Measurements from ENCODE around the gene POLA1. TPM values are rescaled to one million over a fixed set of nuclear protein-coding genes. Genes with fewer than 3 reads are reported as not detected.

Gene POLA1
- total RNA-seq, 1 donor from 2014 or later, result 24.6 TPM

GRCh38 chrX:24925430-24925829 is 231.7 kb downstream of the POLA1 start:
- no peak for DNase-seq (ENCODE audit: low read depth)
- no peak for TF ChIP-seq CTCF (conservative IDR thresholded peaks at IDR 0.05; ENCODE audit: low read depth, low read length)
- no peak overlapping the region for H3K4me3 ChIP-seq (ENCODE audit: low read depth, low read length)

GRCh38 chrX:24927372-24927771 is 233.7 kb downstream of the POLA1 start:
- no peak for TF ChIP-seq CTCF (conservative IDR thresholded peaks at IDR 0.05; ENCODE audit: low read depth, low read length)
- DNase-seq (ENCODE audit: low read depth), result no peak
- H3K4me3 ChIP-seq (ENCODE audit: low read depth, low read length), result no peak overlapping the region

GRCh38 chrX:24928114-24928513 is 234.4 kb downstream of the POLA1 start:
- no peak overlapping the region for H3K4me3 ChIP-seq (ENCODE audit: low read depth, low read length)
- DNase-seq (ENCODE audit: low read depth), result no peak
- TF ChIP-seq CTCF (conservative IDR thresholded peaks at IDR 0.05; ENCODE audit: low read depth, low read length), result no peak

GRCh38 chrX:24934279-24934678 is 240.6 kb downstream of the POLA1 start:
- TF ChIP-seq CTCF (conservative IDR thresholded peaks at IDR 0.05; ENCODE audit: low read depth, low read length), result no peak
- H3K4me3 ChIP-seq (ENCODE audit: low read depth, low read length), result no peak overlapping the region
- no peak for DNase-seq (ENCODE audit: low read depth)

DNA sequence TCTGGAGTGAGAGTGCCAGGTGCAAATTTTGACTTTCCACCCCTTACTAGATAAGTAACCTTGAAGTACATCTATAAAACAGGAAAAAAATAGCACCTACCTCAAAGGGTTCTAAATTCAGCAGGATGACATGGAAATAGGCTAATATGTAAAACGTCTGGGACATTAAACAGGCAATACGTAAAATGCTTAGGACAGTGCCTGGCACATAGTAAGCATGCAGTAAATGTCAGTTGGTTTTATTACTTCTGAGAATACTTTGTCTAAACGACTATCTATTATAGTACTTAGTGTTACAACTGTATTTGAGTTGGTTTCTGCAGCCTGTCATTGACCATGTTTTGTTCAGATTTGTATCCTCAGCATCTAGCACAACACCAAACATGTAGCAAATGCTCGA is 251.3 kb downstream of the POLA1 start:
- DNase-seq (ENCODE audit: low read depth), result no peak
- no peak overlapping the region for H3K4me3 ChIP-seq (ENCODE audit: low read depth, low read length)
- no peak for TF ChIP-seq CTCF (conservative IDR thresholded peaks at IDR 0.05; ENCODE audit: low read depth, low read length)

DNA sequence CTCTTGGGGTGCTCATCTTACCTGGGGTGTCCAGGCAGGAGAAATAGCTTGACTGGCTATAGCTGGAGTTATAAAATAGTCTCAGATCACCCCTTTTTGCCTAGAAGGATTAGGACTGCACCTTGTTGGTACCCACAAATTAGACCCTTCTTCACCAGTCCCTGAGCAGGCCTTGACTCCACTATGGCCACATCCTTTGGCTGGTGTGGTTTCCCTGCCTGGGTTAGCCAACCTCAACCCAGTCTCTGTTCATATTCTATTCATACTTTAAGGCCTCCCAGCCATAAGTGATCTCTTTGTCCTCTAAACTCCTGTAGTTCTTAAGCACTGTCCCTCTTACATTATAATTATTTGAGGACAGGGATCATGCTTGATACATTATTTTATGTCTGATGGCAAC is 252.7 kb downstream of the POLA1 start:
- DNase-seq (ENCODE audit: low read depth), result no peak
- H3K4me3 ChIP-seq (ENCODE audit: low read depth, low read length), result no peak overlapping the region
- TF ChIP-seq CTCF (conservative IDR thresholded peaks at IDR 0.05; ENCODE audit: low read depth, low read length), result no peak

DNA sequence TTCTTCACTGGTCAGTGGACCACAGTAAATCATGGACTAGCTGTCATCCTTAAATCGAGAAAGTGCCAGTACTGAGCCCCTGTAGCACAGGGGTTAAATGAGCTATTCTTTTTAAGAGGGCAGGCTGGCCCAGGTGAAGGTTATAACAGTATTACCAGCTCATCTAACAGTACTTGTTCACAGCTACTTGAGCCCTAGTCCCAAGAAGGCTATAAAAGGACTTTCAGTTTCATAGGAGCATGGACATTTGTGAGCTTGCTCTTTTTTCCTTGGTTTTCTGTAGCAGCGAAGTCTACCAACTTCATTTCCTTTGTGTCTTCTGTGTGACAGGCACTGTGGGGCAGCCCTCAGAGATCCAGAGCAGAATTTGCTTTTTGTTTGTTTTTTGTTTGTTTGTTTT is 261.0 kb downstream of the POLA1 start:
- TF ChIP-seq CTCF (conservative IDR thresholded peaks at IDR 0.05; ENCODE audit: low read depth, low read length), result no peak
- no peak overlapping the region for H3K4me3 ChIP-seq (ENCODE audit: low read depth, low read length)
- DNase-seq (ENCODE audit: low read depth), result no peak

Data from epithelial cell of proximal tubule (primary cell).